Loucy (cell line): ENCODE measurements around the gene RPL5.
A peak's percentile ranks its signal among the peaks of the same experiment; 100 is the strongest.

ENCODE experiments used
- H2AFZ ChIP-seq: fragments of 200-600 bp; sonication (generic); 2 replicates; pipeline ENCODE4 v1.6.0; 2016; ENCODE audit warnings: antibody characterized with exemption, mild to moderate bottlenecking, low read length, moderate library complexity
- H3F3A ChIP-seq: fragments of 200-600 bp; 2 replicates; pipeline ENCODE4 v1.6.0; 2016; ENCODE audit warnings: antibody characterized with exemption, low read depth, mild to moderate bottlenecking
- H3K27me3 ChIP-seq: fragments of 200-600 bp; sonication (generic); 2 replicates; pipeline ENCODE4 v1.6.1; 2014; ENCODE audit warnings: low read length, mild to moderate bottlenecking; ENCODE audit not compliant: insufficient read depth, poor library complexity, severe bottlenecking
- H3K36me3 ChIP-seq: fragments of 200-600 bp; sonication (generic); 2 replicates; pipeline ENCODE4 v1.6.1; 2016; ENCODE audit warnings: low read length; ENCODE audit not compliant: insufficient read depth
- H3K4me1 ChIP-seq: fragments of 200-600 bp; sonication (generic); 2 replicates; pipeline ENCODE4 v1.5.1; 2014; ENCODE audit warnings: low read length, mild to moderate bottlenecking; ENCODE audit not compliant: insufficient read depth, poor library complexity, severe bottlenecking
- H3K4me2 ChIP-seq: fragments of 200-600 bp; sonication (generic); 2 replicates; pipeline ENCODE4 v1.6.0; 2014; ENCODE audit warnings: antibody characterized with exemption, low read length, low read depth, mild to moderate bottlenecking; ENCODE audit not compliant: poor library complexity, severe bottlenecking
- H3K4me3 ChIP-seq: fragments of 200-600 bp; sonication (generic); 2 replicates; pipeline ENCODE4 v1.5.1; 2014; ENCODE audit warnings: low read length, mild to moderate bottlenecking, mixed read lengths; ENCODE audit not compliant: poor library complexity, severe bottlenecking
- H3K79me2 ChIP-seq: fragments of 200-600 bp; sonication (generic); 2 replicates; pipeline ENCODE4 v1.6.1; 2014; ENCODE audit warnings: low read length; ENCODE audit not compliant: insufficient read depth
- H3K9ac ChIP-seq: fragments of 200-600 bp; sonication (generic); 2 replicates; pipeline ENCODE4 v1.6.0; 2014; ENCODE audit warnings: mild to moderate bottlenecking, low read depth, low read length, moderate library complexity; ENCODE audit not compliant: poor library complexity, severe bottlenecking
- H3K9me2 ChIP-seq: fragments of 200-600 bp; sonication (generic); replicated peaks from 2 replicates; pipeline ENCODE4 v1.6.1; 2016; ENCODE audit warnings: low read depth, low read length, mixed read lengths
- H3K9me3 ChIP-seq: fragments of 200-600 bp; sonication (generic); 2 replicates; pipeline ENCODE4 v1.6.1; 2014; ENCODE audit warnings: mild to moderate bottlenecking, antibody characterized with exemption, low read length, low read depth; ENCODE audit not compliant: insufficient read depth
- H4K20me1 ChIP-seq: fragments of 200-600 bp; sonication (generic); 2 replicates; pipeline ENCODE4 v1.6.0; 2014; ENCODE audit warnings: antibody characterized with exemption, low read length, mild to moderate bottlenecking; ENCODE audit not compliant: insufficient read depth, poor library complexity, severe bottlenecking
- CTCF ChIP-seq: fragments of 200-600 bp; sonication (generic); conservative IDR thresholded peaks from 2 replicates; pipeline ENCODE4 v1.5.1; 2014; ENCODE audit warnings: mild to moderate bottlenecking, antibody characterized with exemption, low read length
- EZH2phosphoT487 ChIP-seq: fragments of 200-600 bp; IDR thresholded peaks from 2 replicates; pipeline ENCODE4 v1.6.1; 2018; ENCODE audit warnings: antibody characterized with exemption, mild to moderate bottlenecking, moderate library complexity, borderline replicate concordance

RPL5 gene

GRCh38 chr1:92881391-92881790, 49.6 kb downstream of the RPL5 start:
- Histone ChIP-seq H3K36me3 (no peaks in the 10 kb centered on the region), H3K4me1 (peaks cover 23% of the 10 kb centered on the region), H3K9ac (no peak overlapping the region), H3F3A (no peaks in the 10 kb centered on the region), H3K79me2 (no peaks in the 10 kb centered on the region), H3K9me2 (no peaks in the 10 kb centered on the region), H2AFZ (no peak overlapping the region), H3K4me2 (no peak overlapping the region), H3K27me3 (no peaks in the 10 kb centered on the region), H4K20me1 (no peaks in the 10 kb centered on the region), H3K9me3 (no peaks in the 10 kb centered on the region), H3K4me3 (no peak overlapping the region)
- TF ChIP-seq EZH2phosphoT487 (no peak), CTCF (no peak)

- no peaks in the 10 kb centered on the region for H3K9me3 ChIP-seq
- H3K4me1 ChIP-seq, result peaks cover 15% of the 10 kb centered on the region
- no peaks in the 10 kb centered on the region for H3K27me3 ChIP-seq
- H3K36me3 ChIP-seq, result no peaks in the 10 kb centered on the region
- H3K9ac ChIP-seq, result peak overlapping the region; percentile 32
- H4K20me1 ChIP-seq, result no peaks in the 10 kb centered on the region
- H2AFZ ChIP-seq, result peak overlapping the region; percentile 62
- H3K4me3 ChIP-seq, result peak overlapping the region; percentile 51
- H3F3A ChIP-seq, result no peaks in the 10 kb centered on the region
- H3K9me2 ChIP-seq, result no peaks in the 10 kb centered on the region
- no peaks in the 10 kb centered on the region for H3K79me2 ChIP-seq
- TF ChIP-seq EZH2phosphoT487 (no peak), CTCF (no peak)
- H3K4me2 ChIP-seq, result peak overlapping the region; percentile 62
Observed at GRCh38 chr1:92882819-92883218, 51.0 kb downstream of the RPL5 start.

GRCh38 chr1:92883297-92883696, 51.5 kb downstream of the RPL5 start:
- H3K79me2 ChIP-seq, result no peaks in the 10 kb centered on the region
- no peaks in the 10 kb centered on the region for H3K27me3 ChIP-seq
- H3K9me2 ChIP-seq, result no peaks in the 10 kb centered on the region
- no peaks in the 10 kb centered on the region for H4K20me1 ChIP-seq
- H3K9me3 ChIP-seq, result no peaks in the 10 kb centered on the region
- H3K36me3 ChIP-seq, result no peaks in the 10 kb centered on the region
- peak overlapping the region; percentile 51 for H3K4me3 ChIP-seq
- H3F3A ChIP-seq, result no peaks in the 10 kb centered on the region
- H3K9ac ChIP-seq, result peak overlapping the region; percentile 32
- H2AFZ ChIP-seq, result peak overlapping the region; percentile 62
- H3K4me2 ChIP-seq, result peak overlapping the region; percentile 62
- H3K4me1 ChIP-seq, result peaks cover 11% of the 10 kb centered on the region
- TF ChIP-seq EZH2phosphoT487 (no peak), CTCF (no peak)
